ENCODE results near the gene FMN1. TPM values are rescaled to one million over a fixed set of nuclear protein-coding genes. Genes with fewer than 3 reads are reported as not detected.

FMN1 gene
- total and polyA plus RNA-seq, 2 of the 8 experiments (the other 6 are each of a cell fraction or from before 2014, with no cell fraction given): 0.27 to 3.7 TPM

- H3K4me1 ChIP-seq (replicated peaks in 1 of 4; ENCODE audit: control insufficient read depth in 3 of 4, insufficient read depth in 4 of 4, low read length in 3 of 4): no peaks in the 10 kb centered on the region
- H3K27ac ChIP-seq (ENCODE audit: low read depth, low read length): no peak overlapping the region
- H4K8ac ChIP-seq (ENCODE audit: extremely low read depth, insufficient read depth, low read length): no peak overlapping the region
- H2BK20ac ChIP-seq (ENCODE audit: low read length): no peak overlapping the region
- CTCF ChIA-PET (ENCODE audit: partially characterized antibody): interaction anchor here (0.7 to 2.4 kb wide), 44 partner anchors 9 to 288 kb away, joined by 3 to 24 read pairs (median 5); no protein-coding TSS in a partner anchor
- H3K23ac ChIP-seq (ENCODE audit: insufficient read length): no peak overlapping the region
- no peak overlapping the region for H2BK15ac ChIP-seq (ENCODE audit: low read length)
- H3K9ac ChIP-seq (replicated peaks in 1 of 4; ENCODE audit: extremely low read depth in 1 of 4, low read depth in 3 of 4, low read length in 3 of 4): no peak overlapping the region
- H3K79me1 ChIP-seq (ENCODE audit: low read depth, low read length): no peaks in the 10 kb centered on the region
- no peak overlapping the region for H3K4me2 ChIP-seq (ENCODE audit: insufficient read depth in 1 of 2, low read depth in 2 of 2, low read length in 2 of 2)
- no peak overlapping the region for H3K4me3 ChIP-seq (ENCODE audit: extremely low read depth in 1 of 4, insufficient read depth in 2 of 4, low read depth in 3 of 4, low read length in 4 of 4)
- no peak overlapping the region for H2AK5ac ChIP-seq (ENCODE audit: low read depth, low read length)
- H3K14ac ChIP-seq (ENCODE audit: insufficient read length): no peak overlapping the region
- no peaks in the 10 kb centered on the region for H3K79me2 ChIP-seq (ENCODE audit: control insufficient read depth in 1 of 2, insufficient read depth in 2 of 2, low read length in 2 of 2)
- POLR2A ChIA-PET (ENCODE audit: partially characterized antibody): interaction anchor here (0.8 kb wide), 1 partner anchor 243 kb away, joined by 3 read pairs; no protein-coding TSS in a partner anchor
- H4K5ac ChIP-seq (ENCODE audit: insufficient read length, low read depth, low read length): no peak overlapping the region
- H2AFZ ChIP-seq (ENCODE audit: low read length): no peak overlapping the region
- no peaks in the 10 kb centered on the region for H3K23me2 ChIP-seq (ENCODE audit: low read depth, low read length)
- no peak overlapping the region for H4K91ac ChIP-seq (replicated peaks; ENCODE audit: insufficient read length, low read length)
- no peaks in the 10 kb centered on the region for H3K36me3 ChIP-seq (ENCODE audit: control insufficient read depth in 2 of 4, insufficient read depth in 4 of 4, low read length in 3 of 4)
- 94% methylated on average over 4 of the region's 4 CpGs; no CpG with 5 or more reads in 1 of the 2 experiments for WGBS, 2 experiments (ENCODE audit: extremely low coverage in 1 of 2, insufficient coverage in 1 of 2, insufficient read length in 1 of 2, insufficient replicate concordance in 2 of 2, low coverage in 1 of 2, low lambda C conversion rate in 2 of 2, missing lambda C conversion rate in 1 of 2)
- no peak overlapping the region for H3K18ac ChIP-seq (ENCODE audit: extremely low read depth, low read length)
- H2BK12ac ChIP-seq (ENCODE audit: low read depth, low read length): no peak overlapping the region
- DNase-seq (ENCODE audit: low read depth in 1 of 2, low spot score in 2 of 2): no peak
- no peak overlapping the region for H3K56ac ChIP-seq (replicated peaks; ENCODE audit: insufficient read length, low read depth, low read length)
- no peaks in the 10 kb centered on the region for H4K20me1 ChIP-seq (replicated peaks in 1 of 2; ENCODE audit: control insufficient read depth in 1 of 2, insufficient read depth in 2 of 2, low read length in 2 of 2)
- no peaks in the 10 kb centered on the region for H3K27me3 ChIP-seq (replicated peaks in 1 of 4; ENCODE audit: control insufficient read depth in 3 of 4, extremely low read depth in 1 of 4, insufficient read depth in 3 of 4, low read length in 3 of 4)
- no peak overlapping the region for H3K4ac ChIP-seq (replicated peaks; ENCODE audit: insufficient read length, low read depth, low read length)
- FAIRE-seq: no peak
- H2BK5ac ChIP-seq (ENCODE audit: low read depth, low read length): no peak overlapping the region
- H2BK120ac ChIP-seq (replicated peaks; ENCODE audit: low read depth, low read length): no peak overlapping the region
- TF ChIP-seq, protein P1, sequence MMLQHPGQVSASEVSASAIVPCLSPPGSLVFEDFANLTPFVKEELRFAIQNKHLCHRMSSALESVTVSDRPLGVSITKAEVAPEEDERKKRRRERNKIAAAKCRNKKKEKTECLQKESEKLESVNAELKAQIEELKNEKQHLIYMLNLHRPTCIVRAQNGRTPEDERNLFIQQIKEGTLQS (IDR thresholded peaks at IDR 0.05; ENCODE audit: insufficient read depth, low read depth, low read length): no peak
- TF ChIP-seq TCF12 (IDR thresholded peaks at IDR 0.05; ENCODE audit: low read depth, low read length) (no peak), SAP30 (IDR thresholded peaks at IDR 0.05; ENCODE audit: insufficient read depth, insufficient replicate concordance, low read length) (no peak), RXRA (IDR thresholded peaks at IDR 0.05; ENCODE audit: insufficient read depth, low read depth, low read length) (no peak), JUND (IDR thresholded peaks at IDR 0.05; ENCODE audit: low read length) (no peak), USF2 (IDR thresholded peaks at IDR 0.05; ENCODE audit: low read length) (no peak), CHD1 (IDR thresholded peaks at IDR 0.05; ENCODE audit: low read depth, low read length) (no peak), CTBP2 (IDR thresholded peaks at IDR 0.05; ENCODE audit: borderline replicate concordance, insufficient read depth, insufficient read length, low read length) (no peak), BACH1 (IDR thresholded peaks at IDR 0.05; ENCODE audit: low read length) (no peak), RNF2 (IDR thresholded peaks at IDR 0.05; ENCODE audit: borderline replicate concordance, low read depth, low read length, missing control alignments, poor library complexity, severe bottlenecking) (no peak)
- no peaks in the 10 kb centered on the region for H3K9me3 ChIP-seq (ENCODE audit: insufficient read depth in 2 of 2, low read depth in 1 of 2, low read length in 1 of 2)
Measured at GRCh38 chr15:32936976-32937375, 257.5 kb downstream of the FMN1 start.
